Measurements from ENCODE around the gene VTCN1.
"Not testable (repeated sequence)": the region's sequence is repeated elsewhere in the genome, so short reads cannot be mapped to it uniquely, and the experiment has no call there.

VTCN1 gene

GRCh38 chr1:117210831-117211261, at the start of gene VTCN1:
Gene VTCN1 (minus strand): TSS chr1:117210927. CDS start chr1:117210855, 72 bp downstream.
- DNase-seq (ENCODE audit: low read depth, low spot score), result no peak

- no peak for DNase-seq (ENCODE audit: low read depth, low spot score)
Observed at GRCh38 chr1:117258791-117259190, 48.1 kb upstream of the VTCN1 start.

GRCh38 chr1:117258075-117258474, 47.3 kb upstream of the VTCN1 start:
- DNase-seq (ENCODE audit: low read depth, low spot score), result not testable (repeated sequence)

GRCh38 chr1:117257291-117257690, 46.6 kb upstream of the VTCN1 start:
- DNase-seq (ENCODE audit: low read depth, low spot score), result no peak

DNA sequence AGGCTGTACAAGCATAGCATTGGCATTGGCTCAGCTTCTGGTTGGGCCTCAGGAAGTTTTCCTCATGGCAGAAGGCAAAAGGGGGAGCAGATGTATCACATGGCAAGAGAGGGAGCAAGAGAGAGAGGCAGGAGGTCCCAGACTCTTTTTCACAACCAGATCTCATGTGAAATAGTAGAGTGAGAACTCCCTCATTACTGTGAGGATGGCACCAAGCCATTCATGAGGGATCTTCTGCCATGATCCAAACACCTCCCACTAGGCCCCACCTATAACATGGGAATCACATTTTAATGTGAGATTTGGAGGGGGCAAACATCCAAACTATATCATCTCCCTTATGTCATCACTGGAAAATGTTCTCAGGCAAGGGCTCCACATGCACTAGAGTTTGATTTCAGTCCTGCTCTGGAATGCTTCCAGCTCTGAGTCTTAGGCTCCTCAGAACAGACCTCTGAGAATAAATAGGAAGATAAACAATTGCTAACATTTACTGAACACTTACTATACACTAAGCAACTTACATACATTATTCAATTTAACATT, 39.4 kb upstream of the VTCN1 start:
- no peak for DNase-seq (ENCODE audit: low read depth, low spot score)

- no peak for DNase-seq (ENCODE audit: low read depth, low spot score)
Observed at GRCh38 chr1:117244971-117245370, 34.2 kb upstream of the VTCN1 start.

- DNase-seq (ENCODE audit: low read depth, low spot score), result no peak
Observed at GRCh38 chr1:117244306-117244705, 33.6 kb upstream of the VTCN1 start.

GRCh38 chr1:117241512-117241911, 30.8 kb upstream of the VTCN1 start:
- no peak for DNase-seq (ENCODE audit: low read depth, low spot score)

- DNase-seq (ENCODE audit: low read depth, low spot score), result no peak
Observed at GRCh38 chr1:117240547-117240946, 29.8 kb upstream of the VTCN1 start.

DNA sequence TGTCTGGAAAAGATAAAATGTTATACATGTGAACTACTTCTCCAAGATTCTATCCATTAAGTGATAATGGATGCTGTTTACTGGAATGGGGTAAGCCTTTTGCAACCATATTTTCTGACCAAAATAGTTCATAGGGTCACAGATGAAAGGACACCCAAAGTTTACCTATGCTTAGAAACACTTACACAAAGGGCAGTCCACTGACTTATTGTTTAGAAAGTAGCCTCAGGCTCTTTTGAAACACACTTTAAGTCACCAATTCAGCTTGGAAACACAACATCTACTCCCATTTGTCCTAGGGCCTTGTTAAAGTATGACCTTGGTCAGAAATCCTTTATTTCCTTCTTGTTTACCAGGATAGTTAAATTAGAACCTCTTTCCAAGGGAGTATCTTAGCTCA, 28.7 kb upstream of the VTCN1 start:
- DNase-seq (ENCODE audit: low read depth, low spot score), result no peak

- DNase-seq (ENCODE audit: low read depth, low spot score), result no peak
Observed at GRCh38 chr1:117237726-117238381, 27.1 kb upstream of the VTCN1 start.

GRCh38 chr1:117235863-117236465, 25.2 kb upstream of the VTCN1 start:
- DNase-seq (ENCODE audit: low read depth, low spot score), result no peak

- DNase-seq (ENCODE audit: low read depth, low spot score), result no peak
Observed at GRCh38 chr1:117232531-117232930, 21.8 kb upstream of the VTCN1 start.

GRCh38 chr1:117231748-117232373, 21.1 kb upstream of the VTCN1 start:
- DNase-seq (ENCODE audit: low read depth, low spot score), result no peak

DNA sequence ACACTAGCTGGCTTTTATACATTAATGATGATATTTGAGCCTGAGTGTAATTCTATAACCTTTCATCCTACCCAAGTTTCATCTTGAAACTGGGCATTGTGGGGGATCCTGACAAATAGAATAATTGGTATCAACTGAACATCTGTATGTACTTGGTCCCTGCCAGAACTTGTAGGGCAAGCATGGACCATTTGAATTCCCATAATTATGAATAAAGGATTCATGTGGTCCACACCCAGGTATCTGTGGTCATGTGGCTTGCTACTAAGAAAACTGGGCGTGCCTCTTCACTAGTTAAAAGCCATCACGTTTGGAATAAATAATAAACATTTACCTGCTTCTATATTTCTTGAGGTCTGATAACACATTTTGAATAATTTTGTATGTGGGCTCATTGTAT, 20.6 kb upstream of the VTCN1 start:
- no peak for DNase-seq (ENCODE audit: low read depth, low spot score)

DNA sequence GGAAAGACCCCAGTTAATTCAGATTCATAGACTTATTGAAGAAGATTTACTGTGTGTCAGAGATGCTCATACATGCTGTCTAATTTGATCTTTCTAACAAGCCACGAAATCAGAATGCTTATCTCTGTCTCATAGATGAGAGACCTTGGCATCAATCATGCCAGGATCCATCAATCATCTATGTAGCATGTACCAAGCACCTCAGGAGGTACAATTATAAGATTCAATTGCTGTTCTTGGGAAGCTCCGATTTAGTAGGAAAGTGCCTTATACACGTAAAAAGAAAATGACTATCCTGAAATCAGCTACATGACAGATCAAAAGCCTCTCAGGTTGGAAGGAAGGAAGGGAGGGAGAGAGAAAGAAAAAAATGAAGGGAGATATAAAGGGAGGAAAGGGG, 18.5 kb upstream of the VTCN1 start:
- no peak for DNase-seq (ENCODE audit: low read depth, low spot score)

GRCh38 chr1:117225931-117226330, 15.2 kb upstream of the VTCN1 start:
- DNase-seq (ENCODE audit: low read depth, low spot score), result no peak

- DNase-seq (ENCODE audit: low read depth, low spot score), result no peak
Observed at GRCh38 chr1:117216718-117217117, 6.0 kb upstream of the VTCN1 start.

DNA sequence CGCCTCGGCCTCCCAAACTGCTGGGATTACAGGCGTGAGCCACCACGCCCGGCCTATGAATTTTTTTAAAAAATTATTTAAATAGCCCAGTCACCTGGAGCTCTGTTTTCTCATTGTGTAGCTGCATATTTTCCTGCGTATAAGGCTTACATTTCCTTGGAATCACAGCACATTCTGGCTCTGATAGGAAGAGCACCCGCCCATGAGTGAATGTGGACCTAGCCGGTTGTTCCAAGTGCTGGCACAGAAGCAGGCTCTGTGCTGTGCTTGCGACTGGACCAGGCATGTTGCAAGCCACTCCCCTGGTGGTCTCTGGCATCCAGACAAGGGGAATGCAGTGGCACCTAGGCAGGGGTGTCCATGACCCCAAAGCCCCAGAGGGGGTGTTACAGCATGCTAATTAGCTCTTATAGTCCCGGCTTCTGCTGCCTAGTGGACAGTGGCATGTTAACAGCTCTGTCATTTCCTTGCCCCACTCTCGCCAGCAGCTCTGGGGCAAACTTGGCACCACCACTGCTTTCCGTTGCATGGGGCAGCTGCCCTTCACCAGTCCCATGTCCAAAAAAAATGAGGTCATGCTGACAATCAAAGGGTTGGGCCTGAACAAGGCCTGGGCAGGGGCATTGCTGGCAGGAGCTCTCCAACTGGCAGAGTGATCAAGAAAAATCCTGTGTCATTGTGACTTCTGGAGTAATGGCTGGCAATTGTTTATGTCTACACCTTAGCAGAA, 5.2 kb upstream of the VTCN1 start:
- DNase-seq (ENCODE audit: low read depth, low spot score), result no peak

GRCh38 chr1:117215019-117215418, 4.3 kb upstream of the VTCN1 start:
- DNase-seq (ENCODE audit: low read depth, low spot score), result no peak

DNA sequence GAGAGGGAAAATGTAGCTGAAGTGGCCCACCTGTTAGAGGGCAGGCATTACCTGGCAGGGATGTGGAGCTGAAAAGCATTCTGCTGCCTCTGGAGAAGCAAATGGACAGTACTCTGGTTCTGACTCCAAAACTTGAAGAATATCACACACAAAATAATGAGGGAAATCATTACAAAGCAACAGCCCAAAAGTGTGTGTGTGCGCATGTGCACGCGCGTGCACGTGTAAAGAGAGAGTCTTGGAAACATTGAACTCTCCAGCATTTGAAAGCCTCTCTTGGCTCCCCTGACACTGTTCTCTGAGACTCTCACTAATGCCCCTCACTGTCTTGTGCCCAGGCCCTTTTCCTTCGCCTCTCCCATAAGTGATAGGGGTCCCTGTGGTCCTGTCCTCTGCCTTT, 2.3 kb upstream of the VTCN1 start:
- DNase-seq (ENCODE audit: low read depth, low spot score), result no peak

- no peak for DNase-seq (ENCODE audit: low read depth, low spot score)
Observed at GRCh38 chr1:117210386-117210785, 341 bp downstream of the VTCN1 start.
